Fibroblast of the aortic adventitia (primary cell): ENCODE measurements around the gene MRPS5. TPM values are rescaled to one million over a fixed set of nuclear protein-coding genes. Genes with fewer than 3 reads are reported as not detected.

Experiments used
- DNase-seq: peaks from one replicate; pipeline ENCODE4 v3.0.0-alpha.2; 2010; ENCODE audit warnings: low read depth
- H3K4me3 ChIP-seq: 2 replicates; pipeline ENCODE4 v1.5.1; 2011; ENCODE audit warnings: low read depth, mild to moderate bottlenecking, control low read depth, low read length, moderate library complexity
- total RNA-seq: library from RNA; depleted of rRNA; stranded (reverse); fragments of >200 nt; gene quantifications from 2 replicates; pipeline ENCODE4 v1.2.3, GENCODE V29; 2012; ENCODE audit warnings: low replicate concordance
- TF ChIP-seq, protein P1 (sequence below): IDR thresholded peaks from 2 replicates; pipeline ENCODE4 v1.5.1; 2011; ENCODE audit warnings: mild to moderate bottlenecking, low read length, control low read depth, inconsistent platforms; ENCODE audit not compliant: insufficient read depth

The MRPS5 gene
- total RNA-seq, 1 donor: 30.4 TPM

DNA sequence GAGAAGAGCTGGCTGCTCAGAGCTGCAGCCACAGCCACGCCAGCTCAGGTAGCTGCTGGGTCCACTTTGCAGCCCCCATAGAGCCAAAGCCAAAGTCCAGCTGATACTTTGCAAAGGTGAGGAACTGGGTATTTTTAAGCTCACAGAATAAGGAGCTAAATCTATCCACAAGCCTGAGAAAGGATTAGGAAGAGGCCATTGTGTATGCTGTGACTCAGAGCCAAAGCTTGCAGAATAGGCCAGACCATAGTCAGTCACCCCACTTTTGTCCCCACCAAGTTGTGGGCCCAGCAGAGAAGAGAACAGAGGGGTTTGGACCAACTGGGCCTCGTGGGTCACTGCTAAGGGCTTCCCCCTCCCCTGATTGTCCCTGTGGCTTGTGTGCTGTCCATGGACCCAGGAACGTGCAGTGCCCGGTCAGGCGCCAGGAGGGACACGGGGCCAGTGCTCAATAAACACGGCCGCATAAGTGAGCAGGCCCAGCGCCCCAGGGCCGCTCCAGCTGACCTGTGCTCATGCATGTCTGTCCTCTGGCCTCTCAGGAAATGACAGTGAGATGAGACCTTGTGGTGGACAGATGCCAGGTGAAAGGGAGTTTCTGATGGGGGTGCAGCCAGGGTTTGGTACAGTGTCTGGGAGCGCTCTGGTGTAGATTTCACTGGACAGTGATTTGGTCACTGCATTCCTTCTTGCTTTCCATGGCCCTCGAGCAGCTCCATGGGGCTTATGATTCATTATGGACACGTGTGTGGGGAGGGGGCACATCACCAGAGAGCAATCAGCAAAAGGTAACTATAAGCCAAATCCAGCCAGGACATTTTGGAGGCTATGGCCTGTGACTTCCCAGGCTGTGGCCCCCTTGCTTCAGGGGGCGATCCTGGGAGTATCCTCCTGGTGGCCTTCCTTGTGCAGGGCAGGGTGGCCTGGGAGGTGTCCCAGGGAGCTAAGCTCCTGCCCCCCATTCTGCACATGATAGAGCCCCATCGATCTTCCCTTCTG, 64.8 kb downstream of the MRPS5 start:
- TF ChIP-seq, protein P1, sequence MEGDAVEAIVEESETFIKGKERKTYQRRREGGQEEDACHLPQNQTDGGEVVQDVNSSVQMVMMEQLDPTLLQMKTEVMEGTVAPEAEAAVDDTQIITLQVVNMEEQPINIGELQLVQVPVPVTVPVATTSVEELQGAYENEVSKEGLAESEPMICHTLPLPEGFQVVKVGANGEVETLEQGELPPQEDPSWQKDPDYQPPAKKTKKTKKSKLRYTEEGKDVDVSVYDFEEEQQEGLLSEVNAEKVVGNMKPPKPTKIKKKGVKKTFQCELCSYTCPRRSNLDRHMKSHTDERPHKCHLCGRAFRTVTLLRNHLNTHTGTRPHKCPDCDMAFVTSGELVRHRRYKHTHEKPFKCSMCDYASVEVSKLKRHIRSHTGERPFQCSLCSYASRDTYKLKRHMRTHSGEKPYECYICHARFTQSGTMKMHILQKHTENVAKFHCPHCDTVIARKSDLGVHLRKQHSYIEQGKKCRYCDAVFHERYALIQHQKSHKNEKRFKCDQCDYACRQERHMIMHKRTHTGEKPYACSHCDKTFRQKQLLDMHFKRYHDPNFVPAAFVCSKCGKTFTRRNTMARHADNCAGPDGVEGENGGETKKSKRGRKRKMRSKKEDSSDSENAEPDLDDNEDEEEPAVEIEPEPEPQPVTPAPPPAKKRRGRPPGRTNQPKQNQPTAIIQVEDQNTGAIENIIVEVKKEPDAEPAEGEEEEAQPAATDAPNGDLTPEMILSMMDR: no peak
- H3K4me3 ChIP-seq: no peak overlapping the region
- no peak for DNase-seq

DNA sequence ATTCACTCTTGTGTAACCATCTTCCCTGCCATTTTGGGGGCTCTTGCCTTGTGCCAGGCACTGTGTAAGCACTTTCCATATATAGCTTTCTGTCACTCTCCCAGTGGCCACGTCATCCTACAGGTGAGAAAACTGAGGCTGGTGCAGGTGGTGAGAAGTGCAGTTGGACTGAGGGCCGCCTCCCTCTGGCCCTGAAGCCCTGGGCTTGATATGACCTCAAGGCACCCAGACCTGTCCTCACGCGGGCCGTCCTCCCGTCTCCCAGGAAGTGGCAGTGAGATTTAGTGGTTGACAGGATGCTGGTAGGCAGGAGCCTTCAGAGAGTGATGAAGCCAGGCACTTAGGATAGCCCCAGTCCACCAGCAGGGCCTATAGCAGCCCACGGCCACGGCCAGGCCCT, 65.6 kb downstream of the MRPS5 start:
- TF ChIP-seq, protein P1: no peak
- no peak for DNase-seq
- no peak overlapping the region for H3K4me3 ChIP-seq

DNA sequence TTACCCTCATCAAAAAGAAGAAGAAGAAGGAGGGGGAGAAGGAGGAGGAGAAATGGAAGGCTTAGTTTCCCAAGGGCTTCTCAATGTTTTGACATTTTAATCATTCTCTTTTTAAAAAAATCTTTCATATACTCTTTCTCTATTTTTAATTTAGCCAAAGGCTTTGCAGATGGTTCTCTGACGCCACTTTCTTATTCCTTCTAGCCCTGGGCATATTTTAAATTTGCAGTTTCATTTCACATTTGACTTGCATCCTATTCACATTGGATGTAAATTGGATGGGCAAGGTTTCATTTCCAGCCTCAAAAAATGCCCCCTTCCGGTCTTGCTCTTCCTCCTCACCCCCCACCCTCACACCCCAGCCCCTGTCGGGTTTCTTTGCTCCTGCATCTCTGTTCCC, 66.3 kb downstream of the MRPS5 start:
- TF ChIP-seq, protein P1: no peak
- H3K4me3 ChIP-seq: no peak overlapping the region
- no peak for DNase-seq

DNA sequence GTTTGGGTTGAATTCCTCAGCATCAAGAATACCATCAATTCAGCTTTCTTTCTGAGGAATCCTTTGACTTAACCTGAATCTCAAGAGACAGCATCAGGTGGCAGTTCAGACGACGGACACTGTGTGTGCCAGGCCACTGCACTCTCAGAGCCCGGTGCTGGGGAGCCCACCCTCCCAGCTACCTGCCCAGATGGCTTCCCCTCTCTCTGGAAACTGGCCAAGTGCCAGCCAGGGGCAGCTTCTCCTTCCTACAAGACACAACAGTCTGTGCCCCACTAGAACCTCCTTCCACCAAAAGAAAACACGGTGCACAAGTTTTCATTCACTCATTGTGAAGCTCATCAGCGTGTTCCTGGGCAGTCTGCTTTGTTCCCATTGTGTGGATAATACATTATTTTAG, 67.6 kb downstream of the MRPS5 start:
- DNase-seq: no peak
- no peak overlapping the region for H3K4me3 ChIP-seq
- TF ChIP-seq, protein P1: no peak

DNA sequence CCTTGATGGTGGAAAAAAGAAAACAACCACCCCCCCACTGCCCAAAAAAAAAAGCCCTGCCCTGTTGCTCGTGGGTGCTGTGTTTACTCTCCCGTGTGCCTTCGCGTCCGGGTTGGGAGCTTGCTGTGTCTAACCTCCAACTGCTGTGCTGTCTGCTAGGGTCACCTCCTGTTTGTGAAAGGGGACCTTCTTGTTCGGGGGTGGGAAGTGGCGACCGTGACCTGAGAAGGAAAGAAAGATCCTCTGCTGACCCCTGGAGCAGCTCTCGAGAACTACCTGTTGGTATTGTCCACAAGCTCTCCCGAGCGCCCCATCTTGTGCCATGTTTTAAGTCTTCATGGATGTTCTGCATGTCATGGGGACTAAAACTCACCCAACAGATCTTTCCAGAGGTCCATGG, 68.1 kb downstream of the MRPS5 start:
- TF ChIP-seq, protein P1: no peak
- no peak for DNase-seq
- no peak overlapping the region for H3K4me3 ChIP-seq

DNA sequence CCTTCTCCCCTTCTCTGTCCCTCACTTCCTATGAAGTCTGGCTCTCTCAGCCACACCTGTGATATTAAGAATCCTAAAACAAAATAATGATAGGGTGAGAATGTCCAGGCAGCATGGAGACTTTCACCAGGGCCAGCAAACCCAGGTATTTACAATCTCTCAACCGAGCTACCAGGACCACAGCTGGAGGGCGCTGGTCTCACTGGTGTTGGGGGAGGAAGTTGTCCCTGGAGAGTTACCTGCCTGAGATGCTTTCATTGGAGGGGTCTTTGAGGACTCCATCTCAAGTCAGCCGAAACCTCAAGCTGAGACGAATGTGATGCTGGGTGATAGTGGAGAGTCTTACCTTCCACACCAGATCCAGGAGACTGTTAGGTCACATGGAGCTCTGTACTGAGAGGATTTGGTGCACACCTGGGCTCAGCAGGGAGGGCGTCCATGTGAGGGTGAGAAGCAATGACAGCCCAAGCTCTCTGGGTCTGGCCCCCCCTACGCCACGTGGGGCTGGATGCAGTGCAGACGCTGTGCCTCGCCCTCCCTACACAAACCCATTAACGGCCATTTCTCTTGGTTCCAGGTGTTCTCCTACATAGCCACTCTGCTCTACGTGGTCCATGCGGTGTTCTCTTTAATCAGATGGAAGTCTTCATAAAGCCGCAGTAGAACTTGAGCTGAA, 68.7 kb downstream of the MRPS5 start:
- TF ChIP-seq, protein P1: no peak
- no peak overlapping the region for H3K4me3 ChIP-seq
- no peak for DNase-seq
